Myocyte (in vitro differentiated cells): Measurements from ENCODE around the gene ZDHHC24. TPM values are rescaled to one million over a fixed set of nuclear protein-coding genes. Genes with fewer than 3 reads are reported as not detected.

Experiments
- DNase-seq: peaks from one replicate; pipeline ENCODE4 v3.0.0-alpha.2; 2012; ENCODE audit warnings: low read depth
- total RNA-seq: library from RNA; depleted of rRNA; stranded (reverse); fragments of >200 nt; gene quantifications from 2 replicates; pipeline ENCODE4 v1.2.3, GENCODE V29; 2014

Gene ZDHHC24
- total RNA-seq, 1 donor from 2014 or later = 15.7 TPM

DNA sequence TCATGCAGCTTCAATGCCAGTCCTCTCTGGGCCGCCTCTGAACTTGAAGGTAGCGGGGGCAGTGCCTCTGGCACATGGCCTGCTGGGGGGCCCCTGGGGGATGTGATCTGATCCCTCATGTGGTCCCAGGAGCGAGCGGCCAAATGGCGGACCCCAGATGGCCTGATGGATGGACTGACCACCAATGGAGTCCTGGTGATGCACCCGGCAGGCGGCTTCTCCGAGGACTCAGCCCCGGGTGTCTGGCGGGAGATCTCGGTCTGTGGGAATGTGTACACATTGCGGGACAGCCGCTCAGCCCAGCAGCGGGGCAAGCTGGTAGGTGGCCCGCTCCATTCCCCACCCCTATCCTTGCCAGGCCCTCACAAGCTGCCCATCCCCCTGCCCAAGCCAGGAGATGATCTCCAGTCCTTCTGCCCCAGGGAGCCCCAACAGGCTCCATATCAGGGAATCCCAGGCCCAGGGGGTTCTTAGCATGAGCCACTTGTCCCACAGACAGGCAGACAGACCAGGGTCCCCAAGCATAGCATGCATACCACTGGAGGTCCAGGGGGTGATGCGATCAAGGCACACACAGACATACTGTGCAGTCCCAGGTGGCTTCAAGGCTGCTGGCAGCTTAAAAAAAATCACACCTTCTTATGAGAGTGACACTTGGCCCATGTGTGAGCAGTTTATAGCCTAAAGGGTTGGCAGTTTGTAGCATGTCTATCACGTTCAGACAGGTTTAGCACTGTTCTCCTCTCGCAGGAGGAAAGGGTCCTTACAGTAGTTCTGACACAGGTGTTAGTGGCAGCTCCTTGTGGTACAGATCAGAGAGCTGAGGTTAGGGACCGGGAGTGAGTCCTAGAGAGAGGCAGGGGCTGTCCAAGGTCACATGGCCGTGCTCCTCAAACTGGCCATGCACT, 72.0 kb downstream of the ZDHHC24 start:
- DNase-seq = no peak

DNA sequence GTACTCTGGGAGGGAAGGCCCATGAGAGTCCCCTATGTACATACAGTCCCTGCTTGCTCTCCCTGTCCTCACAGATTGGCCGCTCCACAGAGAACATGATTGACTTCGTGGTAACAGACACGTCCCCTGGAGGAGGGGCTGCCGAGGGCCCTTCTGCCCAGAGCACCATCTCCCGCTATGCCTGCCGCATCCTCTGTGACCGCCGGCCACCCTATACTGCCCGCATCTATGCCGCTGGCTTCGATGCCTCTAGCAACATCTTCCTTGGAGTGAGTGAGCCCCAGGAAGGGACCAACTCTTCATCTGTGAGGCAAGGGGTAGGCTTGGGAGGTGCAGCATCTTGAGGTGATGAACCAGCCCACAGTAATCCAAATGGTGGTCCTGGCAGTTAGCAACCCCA, 72.7 kb downstream of the ZDHHC24 start:
- DNase-seq = no peak

DNA sequence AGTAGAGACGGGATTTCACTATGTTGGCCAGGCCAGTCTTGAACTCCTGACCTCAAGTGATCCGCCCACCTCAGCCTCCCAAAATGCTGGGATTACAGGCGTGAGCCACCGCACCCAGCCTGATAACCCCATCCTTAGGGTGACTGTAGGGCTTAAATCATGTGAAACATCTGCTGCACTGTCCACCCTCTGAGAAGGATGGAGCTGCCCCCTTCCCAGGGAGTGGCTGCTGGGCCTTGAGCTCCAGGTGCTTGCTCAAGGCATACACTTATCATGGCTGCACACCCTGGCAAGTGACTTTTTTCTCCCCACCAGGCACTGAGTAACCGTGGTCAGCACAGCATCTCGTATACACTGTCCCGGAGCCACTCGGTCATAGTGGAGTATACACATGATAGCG, 73.8 kb downstream of the ZDHHC24 start:
- no peak for DNase-seq

DNA sequence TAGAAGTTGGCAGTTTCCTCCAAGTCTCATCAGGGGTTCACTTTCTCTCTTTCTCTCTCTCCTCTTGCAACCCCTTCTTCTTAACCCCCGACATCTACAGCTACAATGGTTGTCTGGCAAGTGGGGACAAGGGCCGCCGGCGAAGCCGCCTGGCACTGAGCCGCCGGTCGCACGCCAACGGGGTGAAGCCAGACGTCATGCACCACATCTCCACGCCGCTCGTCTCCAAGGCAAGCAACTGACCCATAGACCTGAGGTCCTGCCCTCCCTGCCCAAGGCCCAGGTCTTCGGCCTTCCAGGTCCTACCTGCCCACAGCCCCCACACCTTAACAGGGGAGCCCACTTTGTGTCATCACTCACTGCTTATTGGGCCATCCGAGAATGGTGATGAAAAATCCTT, 74.7 kb downstream of the ZDHHC24 start:
- no peak for DNase-seq

Other genes with a start within 250 kb of the ZDHHC24 start
- not detected in 2 replicates for gene CD248, start 229.0 kb downstream of the ZDHHC24 start, total RNA-seq
- gene RIN1, start 209.6 kb downstream of the ZDHHC24 start, total RNA-seq = 32.3 and 43.9 TPM in 2 replicates
- gene BRMS1, start 200.9 kb downstream of the ZDHHC24 start, total RNA-seq = 45.9 and 56.1 TPM in 2 replicates
- gene B4GAT1, start 198.4 kb downstream of the ZDHHC24 start, total RNA-seq = 60.3 and 69.3 TPM in 2 replicates
- gene SLC29A2, start 174.3 kb downstream of the ZDHHC24 start, total RNA-seq = 4.5 and 8.5 TPM in 2 replicates
- gene NPAS4, start 125.0 kb downstream of the ZDHHC24 start, total RNA-seq = not detected in 2 replicates
- gene MRPL11, start 107.2 kb downstream of the ZDHHC24 start, total RNA-seq = 23.1 and 27.9 TPM in 2 replicates
- 5.5 and 9.3 TPM in 2 replicates for gene PELI3, start 79.1 kb downstream of the ZDHHC24 start, total RNA-seq
- gene DPP3, start 65.6 kb downstream of the ZDHHC24 start, total RNA-seq = 52.7 TPM in 2 replicates
- gene BBS1, start 35.4 kb downstream of the ZDHHC24 start, total RNA-seq = 29.5 and 39.6 TPM in 2 replicates
- gene ACTN3, start 855 bp upstream of the ZDHHC24 start, total RNA-seq = 0.75 and 1.5 TPM in 2 replicates
- 52.8 and 73.8 TPM in 2 replicates for gene CTSF, start 22.6 kb upstream of the ZDHHC24 start, total RNA-seq
- 0.26 and 0.45 TPM in 2 replicates for gene CCDC87, start 47.0 kb upstream of the ZDHHC24 start, total RNA-seq
- 25.8 and 26.1 TPM in 2 replicates for gene CCS, start 47.1 kb upstream of the ZDHHC24 start, total RNA-seq
- gene RBM14, start 70.6 kb upstream of the ZDHHC24 start, total RNA-seq = 28.6 and 35.8 TPM in 2 replicates
- gene RBM4, start 92.7 kb upstream of the ZDHHC24 start, total RNA-seq = 83.4 and 99.4 TPM in 2 replicates
- 21.2 and 22.5 TPM in 2 replicates for gene RBM4B, start 131.8 kb upstream of the ZDHHC24 start, total RNA-seq
- gene SPTBN2, start 183.2 kb upstream of the ZDHHC24 start, total RNA-seq = 0.78 and 1.1 TPM in 2 replicates